IMR-90 (cell line): ENCODE measurements around the gene CSTB. TPM values are rescaled to one million over a fixed set of nuclear protein-coding genes. Genes with fewer than 3 reads are reported as not detected.

Experiments
- ATAC-seq: fragments of 200-7000 bp; cut with Tn5 transposase; 2 replicates; pipeline ENCODE4 v1.9.1; 2020; ENCODE audit warnings: low read depth, mild to moderate bottlenecking, moderate library complexity
- BruUV-seq: library from RNA; stranded (reverse); fragments of 400-500 nt; replicated peaks from 2 replicates; lab custom pipeline; 2021; lab: Mats Ljungman, UMichigan
- CTCF ChIA-PET: fragments of 300-600 bp; formaldehyde crosslinking; extraction: SDS; loops from one replicate; lab custom pipeline; 2021; ENCODE audit warnings: antibody characterized with exemption; lab: Yijun Ruan, JAX
- POLR2A ChIA-PET: fragments of 300-600 bp; sonication (Branson Sonifier 250); formaldehyde crosslinking; loops from one replicate; lab custom pipeline; 2022; ENCODE audit warnings: antibody characterized with exemption; ENCODE audit not compliant: unreplicated experiment; lab: Charles Lee
- DNase-seq: peaks from one replicate; pipeline ENCODE4 v3.0.0; 2013
- H2AFZ ChIP-seq: replicated peaks from 2 replicates; pipeline ENCODE3; 2013; ENCODE audit warnings: low read length, mild to moderate bottlenecking; ENCODE audit not compliant: poor library complexity
- H2AK5ac ChIP-seq: 2 replicates; pipeline ENCODE4 v1.6.1; 2013; ENCODE audit warnings: low read depth, low read length, inconsistent platforms
- H2AK9ac ChIP-seq: replicated peaks from 2 replicates; pipeline ENCODE3; 2013; ENCODE audit warnings: mild to moderate bottlenecking, low read depth, low read length, moderate library complexity; ENCODE audit not compliant: poor library complexity
- H2BK120ac ChIP-seq: 2 replicates; pipeline ENCODE4 v1.6.1; 2013; ENCODE audit warnings: low read depth, low read length, inconsistent platforms
- H2BK15ac ChIP-seq: 3 replicates; pipeline ENCODE4 v1.6.1; 2013; ENCODE audit warnings: low read depth, low read length, inconsistent platforms
- H2BK20ac ChIP-seq: 2 replicates; pipeline ENCODE4 v1.6.1; 2013; ENCODE audit warnings: low read depth, mild to moderate bottlenecking, inconsistent platforms, low read length, moderate library complexity
- H2BK5ac ChIP-seq: 2 replicates; pipeline ENCODE4 v1.6.1; 2013; ENCODE audit warnings: mild to moderate bottlenecking, low read depth, low read length, inconsistent platforms; ENCODE audit not compliant: poor library complexity, severe bottlenecking
- H3K14ac ChIP-seq: replicated peaks from 2 replicates; pipeline ENCODE4 v1.6.1; 2013; ENCODE audit warnings: low read depth, low read length, inconsistent platforms
- H3K18ac ChIP-seq: 2 replicates; pipeline ENCODE4 v1.6.1; 2013; ENCODE audit warnings: low read depth, low read length, control low read depth
- H3K23ac ChIP-seq: 2 replicates; pipeline ENCODE4 v1.6.1; 2013; ENCODE audit warnings: low read depth, low read length, inconsistent platforms
- H3K27ac ChIP-seq: 2 replicates; pipeline ENCODE4 v1.5.1; 2013; ENCODE audit warnings: mild to moderate bottlenecking, control low read depth, low read length; ENCODE audit not compliant: insufficient read depth
- H3K27me3 ChIP-seq: 2 replicates; pipeline ENCODE4 v1.6.1; 2013; ENCODE audit warnings: low read length; ENCODE audit not compliant: control insufficient read depth, insufficient read depth
- H3K36me3 ChIP-seq: 2 replicates; pipeline ENCODE4 v1.6.1; 2013; ENCODE audit warnings: low read length, mixed read lengths; ENCODE audit not compliant: control insufficient read depth, insufficient read depth
- H3K4ac ChIP-seq: 2 replicates; pipeline ENCODE4 v1.6.1; 2013; ENCODE audit warnings: low read depth, low read length, inconsistent platforms
- H3K4me1 ChIP-seq: 2 replicates; pipeline ENCODE4 v1.6.1; 2013; ENCODE audit warnings: low read length, mixed read lengths; ENCODE audit not compliant: control insufficient read depth, insufficient read depth
- H3K4me2 ChIP-seq: 2 replicates; pipeline ENCODE4 v1.6.1; 2013; ENCODE audit warnings: low read depth, mild to moderate bottlenecking, control low read depth, low read length, moderate library complexity
- H3K4me3 ChIP-seq: 2 replicates; pipeline ENCODE4 v1.5.1; 2013; ENCODE audit warnings: low read depth, mild to moderate bottlenecking, control low read depth, low read length, moderate library complexity; ENCODE audit not compliant: insufficient read depth
- H3K56ac ChIP-seq: 2 replicates; pipeline ENCODE4 v1.6.1; 2013; ENCODE audit warnings: low read length, inconsistent platforms; ENCODE audit not compliant: insufficient read depth; ENCODE audit errors: extremely low read depth
- H3K79me1 ChIP-seq, 2 experiments: 2 replicates each; pipeline ENCODE4 v1.6.1; 2013; ENCODE audit warnings: low read length in 2 of 2, inconsistent platforms in 1 of 2, low read depth in 1 of 2
- H3K9ac ChIP-seq: 2 replicates; pipeline ENCODE4 v1.6.1; 2013; ENCODE audit warnings: low read depth, low read length, control low read depth
- H3K9me1 ChIP-seq: 2 replicates; pipeline ENCODE4 v1.6.1; 2013; ENCODE audit warnings: low read length, inconsistent platforms; ENCODE audit not compliant: insufficient read depth
- H3K9me3 ChIP-seq: 2 replicates; pipeline ENCODE4 v1.6.1; 2013; ENCODE audit warnings: low read length; ENCODE audit not compliant: control insufficient read depth, insufficient read depth
- H4K20me1 ChIP-seq: 2 replicates; pipeline ENCODE4 v1.6.1; 2013; ENCODE audit warnings: low read length, inconsistent platforms; ENCODE audit not compliant: insufficient read depth
- H4K5ac ChIP-seq: 2 replicates; pipeline ENCODE4 v1.6.1; 2013; ENCODE audit warnings: mild to moderate bottlenecking, low read depth, low read length, control low read depth
- H4K8ac ChIP-seq, 2 experiments: 2 replicates each; pipeline ENCODE4 v1.6.1; 2013; ENCODE audit warnings: low read depth in 2 of 2, low read length in 2 of 2, control low read depth in 1 of 2, inconsistent platforms in 1 of 2
- H4K91ac ChIP-seq: 2 replicates; pipeline ENCODE4 v1.6.1; 2013; ENCODE audit warnings: low read depth, low read length, inconsistent platforms; ENCODE audit not compliant: insufficient read depth
- BHLHE40 ChIP-seq: fragments of 150-350 bp; IDR thresholded peaks from 2 replicates; pipeline ENCODE4 v1.6.1; 2016; ENCODE audit warnings: mild to moderate bottlenecking, low read depth, low read length
- CEBPB ChIP-seq: IDR thresholded peaks from 2 replicates; pipeline ENCODE4 v1.6.1; 2012; ENCODE audit warnings: low read depth, low read length, improper control_type of control experiment
- CHD1 ChIP-seq: IDR thresholded peaks from 2 replicates; pipeline ENCODE4 v1.6.1; 2012; ENCODE audit warnings: low read depth, low read length, improper control_type of control experiment
- FOS ChIP-seq: fragments of 150-350 bp; IDR thresholded peaks from 2 replicates; pipeline ENCODE4 v1.6.1; 2016; ENCODE audit warnings: low read depth, low read length
- MAFK ChIP-seq: IDR thresholded peaks from 2 replicates; pipeline ENCODE4 v1.6.1; 2012; ENCODE audit warnings: low read depth, low read length, improper control_type of control experiment
- MAZ ChIP-seq: IDR thresholded peaks from 2 replicates; pipeline ENCODE4 v1.6.1; 2012; ENCODE audit warnings: low read depth, mild to moderate bottlenecking, low read length, improper control_type of control experiment, moderate library complexity, borderline replicate concordance
- MXI1 ChIP-seq: IDR thresholded peaks from 2 replicates; pipeline ENCODE4 v1.6.1; 2012; ENCODE audit warnings: low read depth, mild to moderate bottlenecking, low read length, moderate library complexity, borderline replicate concordance
- NFE2L2 ChIP-seq: fragments of 150-350 bp; IDR thresholded peaks from 2 replicates; pipeline ENCODE4 v1.6.1; 2016; ENCODE audit warnings: low read depth, mild to moderate bottlenecking, low read length
- RFX5 ChIP-seq: IDR thresholded peaks from 2 replicates; pipeline ENCODE4 v1.8.0; 2012; ENCODE audit warnings: low read depth, mild to moderate bottlenecking, low read length, moderate library complexity
- SMC3 ChIP-seq: fragments of 150-350 bp; IDR thresholded peaks from 2 replicates; pipeline ENCODE4 v1.6.1; 2016; ENCODE audit warnings: low read depth, mild to moderate bottlenecking, antibody characterized with exemption, low read length, moderate library complexity
- WGBS, 2 experiments: methylation state at CpG; one replicate each; pipeline versions ENCODE4 v1.1.5 to v1.1.7; 2013; ENCODE audit warnings: missing lambda C conversion rate in 2 of 2; ENCODE audit not compliant: insufficient read length in 1 of 2; ENCODE audit errors: extremely low coverage in 2 of 2; 5-methylcytosine and 5-hydroxymethylcytosine counted together
- dilution Hi-C: fragments of 300-500 bp; cut with HindIII; formaldehyde crosslinking; loops from one replicate; pipeline ENCODE4 v1.14.3; 2018; ENCODE audit warnings: low sequenced_read_pairs; ENCODE audit not compliant: unreplicated experiment
- in situ Hi-C: fragments of 300-500 bp; cut with MboI; formaldehyde crosslinking; loops from 3 replicates; pipeline ENCODE4 v1.14.3; 2019; ENCODE audit warnings: low sequenced_read_pairs, inconsistent platforms, mixed read lengths
- intact Hi-C: fragments of 100-400 bp; cut with micrococcal nuclease; formaldehyde crosslinking; loops from 2 replicates; pipeline ENCODE4 v1.10.0; 2022
- polyA plus RNA-seq, 3 experiments: library from polyadenylated mRNA; depleted of rRNA; stranded (reverse); fragments of >200 nt; gene quantifications; 2 replicates each; pipeline ENCODE4 v1.2.3, GENCODE V29; 2012; ENCODE audit warnings: low replicate concordance in 1 of 3
- total RNA-seq: library from RNA; depleted of rRNA; stranded (reverse); fragments of >200 nt; gene quantifications from 2 replicates; pipeline ENCODE4 v1.2.3, GENCODE V29; 2012
- TF ChIP-seq, protein P1 (sequence below): fragments of 150-350 bp; IDR thresholded peaks from 2 replicates; pipeline ENCODE4 v1.6.1; 2017; ENCODE audit warnings: mild to moderate bottlenecking, antibody characterized with exemption, low read length, low read depth
- TF ChIP-seq, protein P2 (sequence below): conservative IDR thresholded peaks from 2 replicates; pipeline ENCODE4 v1.5.1; 2012; ENCODE audit warnings: mild to moderate bottlenecking, low read depth, low read length, improper control_type of control experiment

The CSTB gene
- total and polyA plus RNA-seq, 2 of the 4 experiments (the other 2 are of a cell fraction) = 6.1 to 71.7 TPM

- TF ChIP-seq, protein P1, sequence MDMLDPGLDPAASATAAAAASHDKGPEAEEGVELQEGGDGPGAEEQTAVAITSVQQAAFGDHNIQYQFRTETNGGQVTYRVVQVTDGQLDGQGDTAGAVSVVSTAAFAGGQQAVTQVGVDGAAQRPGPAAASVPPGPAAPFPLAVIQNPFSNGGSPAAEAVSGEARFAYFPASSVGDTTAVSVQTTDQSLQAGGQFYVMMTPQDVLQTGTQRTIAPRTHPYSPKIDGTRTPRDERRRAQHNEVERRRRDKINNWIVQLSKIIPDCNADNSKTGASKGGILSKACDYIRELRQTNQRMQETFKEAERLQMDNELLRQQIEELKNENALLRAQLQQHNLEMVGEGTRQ = no peak
- no peak for TF ChIP-seq SMC3
- TF ChIP-seq BHLHE40 = no peak
Measured at GRCh38 chr21:43817157-43818086, 41.3 kb upstream of the CSTB start (continued).

GRCh38 chr21:43816611-43817071 lies 40.5 kb upstream of the CSTB start:
- CTCF ChIA-PET = no interaction called here
- no peak overlapping the region for H2BK5ac ChIP-seq
- H3K14ac ChIP-seq = no peak overlapping the region
- intact Hi-C loops = no loop called here
- no peak overlapping the region for H2BK120ac ChIP-seq
- H4K91ac ChIP-seq = no peak overlapping the region
- DNase-seq (no peak), ATAC-seq (no peak)
- no peaks in the 10 kb centered on the region; the same call in 1 of the 2 replicates for H3K27me3 ChIP-seq
- H3K27ac ChIP-seq = no peak overlapping the region
- no peak overlapping the region for H3K56ac ChIP-seq
- H2AFZ ChIP-seq = no peak overlapping the region
- 43% methylated on average over 5 of the region's 14 CpGs; no CpG with 5 or more reads in 1 of the 2 experiments for WGBS, 2 experiments
- H4K20me1 ChIP-seq = no peaks in the 10 kb centered on the region
- H2AK5ac ChIP-seq = no peak overlapping the region
- no peak overlapping the region for H3K23ac ChIP-seq
- H2BK15ac ChIP-seq = no peak overlapping the region
- no peak overlapping the region for H3K18ac ChIP-seq
- peaks cover 10% of the 10 kb centered on the region for H3K9me3 ChIP-seq
- peak overlapping the region; percentile 28 for H2AK9ac ChIP-seq
- no peak overlapping the region for H3K4me3 ChIP-seq
- POLR2A ChIA-PET = no interaction called here
- H3K36me3 ChIP-seq = no peaks in the 10 kb centered on the region
- no peak overlapping the region for H4K5ac ChIP-seq
- H3K9me1 ChIP-seq = no peaks in the 10 kb centered on the region
- in situ Hi-C loops = no loop called here
- no peak overlapping the region for H2BK20ac ChIP-seq
- no peak overlapping the region for H3K4ac ChIP-seq
- H3K4me2 ChIP-seq = no peak overlapping the region
- dilution Hi-C loops = no loop called here
- H3K79me1 ChIP-seq = no peaks in the 10 kb centered on the region
- BruUV-seq = no TSS peak
- no peaks in the 10 kb centered on the region for H3K4me1 ChIP-seq
- no peak overlapping the region for H3K9ac ChIP-seq
- H4K8ac ChIP-seq = no peak overlapping the region
- TF ChIP-seq MAZ (no peak), FOS (no peak), MAFK (no peak), MXI1 (no peak), CHD1 (no peak), CEBPB (no peak), RFX5 (no peak), NFE2L2 (no peak)
- TF ChIP-seq, protein P1 = no peak
- TF ChIP-seq, protein P2, sequence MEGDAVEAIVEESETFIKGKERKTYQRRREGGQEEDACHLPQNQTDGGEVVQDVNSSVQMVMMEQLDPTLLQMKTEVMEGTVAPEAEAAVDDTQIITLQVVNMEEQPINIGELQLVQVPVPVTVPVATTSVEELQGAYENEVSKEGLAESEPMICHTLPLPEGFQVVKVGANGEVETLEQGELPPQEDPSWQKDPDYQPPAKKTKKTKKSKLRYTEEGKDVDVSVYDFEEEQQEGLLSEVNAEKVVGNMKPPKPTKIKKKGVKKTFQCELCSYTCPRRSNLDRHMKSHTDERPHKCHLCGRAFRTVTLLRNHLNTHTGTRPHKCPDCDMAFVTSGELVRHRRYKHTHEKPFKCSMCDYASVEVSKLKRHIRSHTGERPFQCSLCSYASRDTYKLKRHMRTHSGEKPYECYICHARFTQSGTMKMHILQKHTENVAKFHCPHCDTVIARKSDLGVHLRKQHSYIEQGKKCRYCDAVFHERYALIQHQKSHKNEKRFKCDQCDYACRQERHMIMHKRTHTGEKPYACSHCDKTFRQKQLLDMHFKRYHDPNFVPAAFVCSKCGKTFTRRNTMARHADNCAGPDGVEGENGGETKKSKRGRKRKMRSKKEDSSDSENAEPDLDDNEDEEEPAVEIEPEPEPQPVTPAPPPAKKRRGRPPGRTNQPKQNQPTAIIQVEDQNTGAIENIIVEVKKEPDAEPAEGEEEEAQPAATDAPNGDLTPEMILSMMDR = no peak
